Measurements from ENCODE around the gene MAK. TPM values are rescaled to one million over a fixed set of nuclear protein-coding genes. Genes with fewer than 3 reads are reported as not detected.

MAK gene
- total RNA-seq, 2 donors from 2014 or later = 0.18 to 0.35 TPM

GRCh38 chr6:10792101-10792500 lies 46.2 kb downstream of the MAK start:
- Mint-ChIP-seq H3K4me1 (peaks cover 18% of the 10 kb centered on the region), H3K4me3 (no peak overlapping the region), H3K36me3 (ENCODE audit: low read depth) (peaks cover 31% of the 10 kb centered on the region), H3K27ac (no peak overlapping the region), H3K9me3 (no peaks in the 10 kb centered on the region), H3K27me3 (ENCODE audit: insufficient read depth) (no peaks in the 10 kb centered on the region)
- 79 to 94% methylated on average over 2 to 5 of the region's 5 CpGs for WGBS, 2 experiments (ENCODE audit: insufficient coverage in 1 of 2, insufficient read length in 1 of 2)
- TF ChIP-seq, protein P1, sequence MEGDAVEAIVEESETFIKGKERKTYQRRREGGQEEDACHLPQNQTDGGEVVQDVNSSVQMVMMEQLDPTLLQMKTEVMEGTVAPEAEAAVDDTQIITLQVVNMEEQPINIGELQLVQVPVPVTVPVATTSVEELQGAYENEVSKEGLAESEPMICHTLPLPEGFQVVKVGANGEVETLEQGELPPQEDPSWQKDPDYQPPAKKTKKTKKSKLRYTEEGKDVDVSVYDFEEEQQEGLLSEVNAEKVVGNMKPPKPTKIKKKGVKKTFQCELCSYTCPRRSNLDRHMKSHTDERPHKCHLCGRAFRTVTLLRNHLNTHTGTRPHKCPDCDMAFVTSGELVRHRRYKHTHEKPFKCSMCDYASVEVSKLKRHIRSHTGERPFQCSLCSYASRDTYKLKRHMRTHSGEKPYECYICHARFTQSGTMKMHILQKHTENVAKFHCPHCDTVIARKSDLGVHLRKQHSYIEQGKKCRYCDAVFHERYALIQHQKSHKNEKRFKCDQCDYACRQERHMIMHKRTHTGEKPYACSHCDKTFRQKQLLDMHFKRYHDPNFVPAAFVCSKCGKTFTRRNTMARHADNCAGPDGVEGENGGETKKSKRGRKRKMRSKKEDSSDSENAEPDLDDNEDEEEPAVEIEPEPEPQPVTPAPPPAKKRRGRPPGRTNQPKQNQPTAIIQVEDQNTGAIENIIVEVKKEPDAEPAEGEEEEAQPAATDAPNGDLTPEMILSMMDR (conservative IDR thresholded peaks at IDR 0.05) = no peak
- no peak overlapping the region for H3K9ac ChIP-seq (ENCODE audit: extremely low read depth, low read length, poor library complexity, severe bottlenecking)
- no peak for DNase-seq
- H3K4me3 ChIP-seq (ENCODE audit: low read length) = no peak overlapping the region
- no peaks in the 10 kb centered on the region for H3K27me3 ChIP-seq (ENCODE audit: control insufficient read depth, insufficient read depth, low read length, poor library complexity, severe bottlenecking)
- H3K9me3 ChIP-seq (ENCODE audit: control insufficient read depth, low read length) = no peaks in the 10 kb centered on the region
- peaks cover 58% of the 10 kb centered on the region for H3K36me3 ChIP-seq (ENCODE audit: control insufficient read depth, insufficient read depth, low read length)
- H3K27ac ChIP-seq (ENCODE audit: low read depth, low read length) = no peak overlapping the region
- H3K4me1 ChIP-seq (ENCODE audit: control insufficient read depth, insufficient read depth, low read length) = no peaks in the 10 kb centered on the region

DNA sequence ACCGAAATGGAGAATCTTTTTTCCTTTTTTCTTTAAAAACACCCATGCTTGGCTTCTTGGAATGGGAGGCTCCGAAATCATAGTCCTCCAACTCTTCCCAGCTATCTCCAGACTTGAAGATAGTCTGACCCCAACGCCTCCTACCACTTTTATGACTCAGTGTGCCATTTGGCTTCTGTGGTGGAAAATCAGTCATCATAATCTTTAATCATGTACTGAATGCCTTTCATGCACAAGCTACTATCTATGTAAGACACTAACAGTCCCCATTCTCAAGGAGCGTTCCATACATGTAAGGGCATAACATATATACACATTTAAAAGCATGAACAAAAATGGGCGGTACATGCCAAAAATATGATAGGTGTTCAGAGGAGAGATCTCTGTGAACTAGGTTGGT lies 46.7 kb downstream of the MAK start:
- no peak overlapping the region for H3K4me3 Mint-ChIP-seq
- H3K27ac ChIP-seq (ENCODE audit: low read depth, low read length) = no peak overlapping the region
- no peaks in the 10 kb centered on the region for H3K9me3 Mint-ChIP-seq
- H3K4me3 ChIP-seq (ENCODE audit: low read length) = no peak overlapping the region
- 98 to 100% methylated on average over 2 to 5 of the region's 5 CpGs for WGBS, 2 experiments (ENCODE audit: insufficient coverage in 1 of 2, insufficient read length in 1 of 2)
- H3K27me3 Mint-ChIP-seq (ENCODE audit: insufficient read depth) = no peaks in the 10 kb centered on the region
- TF ChIP-seq, protein P1 (conservative IDR thresholded peaks at IDR 0.05) = no peak
- H3K36me3 Mint-ChIP-seq (ENCODE audit: low read depth) = peaks cover 33% of the 10 kb centered on the region
- H3K4me1 ChIP-seq (ENCODE audit: control insufficient read depth, insufficient read depth, low read length) = no peaks in the 10 kb centered on the region
- no peaks in the 10 kb centered on the region for H3K27me3 ChIP-seq (ENCODE audit: control insufficient read depth, insufficient read depth, low read length, poor library complexity, severe bottlenecking)
- H3K9me3 ChIP-seq (ENCODE audit: control insufficient read depth, low read length) = no peaks in the 10 kb centered on the region
- no peak for DNase-seq
- peaks cover 60% of the 10 kb centered on the region for H3K36me3 ChIP-seq (ENCODE audit: control insufficient read depth, insufficient read depth, low read length)
- peaks cover 18% of the 10 kb centered on the region for H3K4me1 Mint-ChIP-seq
- H3K27ac Mint-ChIP-seq = no peak overlapping the region
- no peak overlapping the region for H3K9ac ChIP-seq (ENCODE audit: extremely low read depth, low read length, poor library complexity, severe bottlenecking)

DNA sequence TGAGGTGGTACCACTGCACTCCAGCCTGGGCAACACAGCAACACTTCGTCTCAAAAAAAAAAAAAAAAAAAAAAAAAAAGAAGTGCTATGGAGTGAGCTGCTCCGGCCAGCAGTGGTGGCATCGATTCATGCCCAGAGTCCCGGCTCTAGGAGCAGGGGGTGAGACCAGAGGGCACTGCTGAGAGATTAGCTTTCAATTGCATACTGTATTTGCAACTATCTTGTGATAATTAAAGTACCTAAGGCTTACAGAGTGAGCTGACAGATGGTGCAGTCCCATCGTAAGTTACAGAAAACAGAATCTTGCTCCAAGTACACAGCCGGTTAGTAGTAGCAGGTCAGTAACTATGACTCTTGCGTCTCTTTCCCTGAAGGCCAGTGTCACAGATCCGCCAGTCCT lies 59.3 kb downstream of the MAK start:
- no peak overlapping the region for H3K9ac ChIP-seq (ENCODE audit: extremely low read depth, low read length, poor library complexity, severe bottlenecking)
- Mint-ChIP-seq H3K27ac (no peak overlapping the region), H3K4me3 (no peak overlapping the region), H3K4me1 (no peaks in the 10 kb centered on the region), H3K27me3 (ENCODE audit: insufficient read depth) (no peaks in the 10 kb centered on the region), H3K36me3 (ENCODE audit: low read depth) (peaks cover 70% of the 10 kb centered on the region), H3K9me3 (no peaks in the 10 kb centered on the region)
- no peak for DNase-seq
- no peaks in the 10 kb centered on the region for H3K4me1 ChIP-seq (ENCODE audit: control insufficient read depth, insufficient read depth, low read length)
- TF ChIP-seq, protein P1 (conservative IDR thresholded peaks at IDR 0.05) = no peak
- no peak overlapping the region for H3K4me3 ChIP-seq (ENCODE audit: low read length)
- H3K27me3 ChIP-seq (ENCODE audit: control insufficient read depth, insufficient read depth, low read length, poor library complexity, severe bottlenecking) = no peaks in the 10 kb centered on the region
- H3K9me3 ChIP-seq (ENCODE audit: control insufficient read depth, low read length) = no peaks in the 10 kb centered on the region
- 95 to 98% methylated on average over 4 to 8 of the region's 8 CpGs for WGBS, 2 experiments (ENCODE audit: insufficient coverage in 1 of 2, insufficient read length in 1 of 2)
- no peak overlapping the region for H3K27ac ChIP-seq (ENCODE audit: low read depth, low read length)
- H3K36me3 ChIP-seq (ENCODE audit: control insufficient read depth, insufficient read depth, low read length) = peaks cover 83% of the 10 kb centered on the region
